Prostate gland (tissue), 2 donors: ENCODE measurements around the gene UBIAD1. TPM values are rescaled to one million over a fixed set of nuclear protein-coding genes. Genes with fewer than 3 reads are reported as not detected.
"Not testable (repeated sequence)": the region's sequence is repeated elsewhere in the genome, so short reads cannot be mapped to it uniquely, and the experiment has no call there.

Experiments used
- DNase-seq: peaks from one replicate; pipeline ENCODE4 v3.0.0-alpha.2; 2019; ENCODE audit warnings: low spot score
- H3K27ac ChIP-seq, 2 donors: fragments of 200-600 bp; sonication (generic); 2 replicates each; pipeline ENCODE4 v1.5.1; 2017 to 2019
- H3K27me3 ChIP-seq: fragments of 200-600 bp; sonication (generic); replicated peaks from 2 replicates; pipeline ENCODE4 v1.5.1; 2019; ENCODE audit not compliant: insufficient read depth
- H3K36me3 ChIP-seq, 2 donors: fragments of 200-600 bp; sonication (generic); 1 replicate in 1 of 2; 2 replicates in 1 of 2; pipeline versions ENCODE4 v1.5.1 to v1.8.1; 2017 to 2019
- H3K4me1 ChIP-seq: fragments of 200-600 bp; sonication (generic); replicated peaks from 2 replicates; pipeline ENCODE4 v1.5.1; 2019
- H3K4me3 ChIP-seq, 2 donors: fragments of 200-600 bp; sonication (generic); 2 replicates each; pipeline ENCODE4 v1.5.1; 2017 to 2019
- H3K9me3 ChIP-seq: fragments of 200-600 bp; sonication (generic); 2 replicates; pipeline ENCODE4 v1.5.1; 2017
- CTCF ChIP-seq, 4 experiments: fragments of 200-600 bp in 2 of 4; fragments of 450-650 bp in 2 of 4; sonication (generic) in 2 of 4; IDR thresholded peaks; 1 replicate in 3 of 4; 2 replicates in 1 of 4; pipeline ENCODE4 v1.5.1; 2016 to 2019; ENCODE audit warnings: antibody characterized with exemption in 4 of 4, mild to moderate bottlenecking in 2 of 4, moderate library complexity in 2 of 4
- POLR2A ChIP-seq: fragments of 450-650 bp; IDR thresholded peaks from one replicate; pipeline ENCODE4 v1.6.1; 2016; ENCODE audit warnings: antibody characterized with exemption, mild to moderate bottlenecking
- POLR2AphosphoS5 ChIP-seq: sonication (generic); formaldehyde crosslinking; IDR thresholded peaks from one replicate; pipeline ENCODE4 v1.6.1; 2017; ENCODE audit warnings: antibody characterized with exemption
- WGBS: methylation state at CpG from one replicate; pipeline ENCODE4 v1.1.5; 2018; 5-methylcytosine and 5-hydroxymethylcytosine counted together
- intact Hi-C: fragments of 100-400 bp; cut with DNase I; formaldehyde crosslinking; loops from one replicate; pipeline ENCODE4 v1.14.2; 2022
- total RNA-seq, 2 donors: library from RNA; depleted of rRNA; stranded (reverse); fragments of >200 nt; gene quantifications; one replicate each; pipeline ENCODE4 v1.1.0, GENCODE V29; 2016

The UBIAD1 gene
- total RNA-seq, 2 donors from 2014 or later = 22.7 to 23.2 TPM

DNA sequence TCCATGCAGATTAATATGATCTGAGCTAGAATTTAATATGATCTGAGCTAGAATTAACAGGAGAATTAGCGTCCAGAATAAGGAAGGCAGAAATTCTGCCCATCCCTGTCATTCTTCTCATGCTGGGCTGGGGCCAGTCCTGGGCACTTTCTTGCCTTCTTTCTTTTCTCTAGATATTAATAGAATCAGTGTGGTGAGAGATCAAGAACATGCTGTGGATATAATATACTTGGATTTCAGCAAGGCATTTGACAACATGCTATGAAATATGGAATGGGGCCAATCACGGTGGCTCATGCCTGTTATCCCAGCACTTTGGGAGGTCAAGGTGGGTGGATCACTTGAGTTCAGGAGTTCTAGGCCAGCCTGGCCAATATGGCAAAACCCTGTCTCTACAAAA is 18.1 kb downstream of the UBIAD1 start:
- TF ChIP-seq POLR2AphosphoS5 (no peak), CTCF (IDR thresholded peaks at IDR 0.05) (no peak), POLR2A (no peak)
- H3K36me3 ChIP-seq = no peaks in the 10 kb centered on the region

DNA sequence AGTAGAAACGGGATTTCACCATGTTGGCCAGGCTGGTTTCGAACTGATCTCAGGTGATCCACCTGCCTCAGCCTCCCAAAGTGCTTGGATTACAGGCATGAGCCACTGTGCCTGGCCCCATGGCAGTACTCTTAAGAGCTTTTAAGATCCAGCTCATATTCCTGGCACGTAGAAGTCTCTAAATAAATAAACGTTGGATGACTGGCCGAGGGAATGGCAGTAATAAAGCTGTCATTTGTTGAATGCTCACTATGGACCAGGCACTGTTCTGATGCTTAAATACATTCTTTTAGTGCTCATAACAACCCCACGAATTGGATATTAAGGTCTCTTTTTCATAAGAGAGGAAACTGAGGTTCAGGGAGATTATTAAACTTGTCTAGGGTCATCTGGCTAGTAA is 20.9 kb downstream of the UBIAD1 start:
- Histone ChIP-seq H3K36me3 (no peaks in the 10 kb centered on the region), H3K27me3 (no peaks in the 10 kb centered on the region), H3K9me3 (no peaks in the 10 kb centered on the region), H3K4me3 (no peak overlapping the region), H3K27ac (no peak overlapping the region), H3K4me1 (no peaks in the 10 kb centered on the region)
- TF ChIP-seq POLR2A = no peak
- TF ChIP-seq CTCF (IDR thresholded peaks at IDR 0.05) = no peak
- peak; percentile 33 for TF ChIP-seq POLR2AphosphoS5
- DNase-seq = no peak
- intact Hi-C loops = no loop called here
- WGBS = 44% methylated on average over 6 of the region's 6 CpGs

More for the DNA sequence above, 18.1 kb downstream of the UBIAD1 start:
- no peak overlapping the region for H3K27ac ChIP-seq
- WGBS = 78% methylated on average over 2 of the region's 2 CpGs
- intact Hi-C loops = no loop called here
- H3K9me3 ChIP-seq = no peaks in the 10 kb centered on the region
- no peak for DNase-seq
- H3K4me1 ChIP-seq = no peaks in the 10 kb centered on the region
- no peak overlapping the region for H3K4me3 ChIP-seq
- H3K27me3 ChIP-seq = no peaks in the 10 kb centered on the region

- TF ChIP-seq POLR2A (no peak), POLR2AphosphoS5 (no peak)
- H3K36me3 ChIP-seq = no peaks in the 10 kb centered on the region
- intact Hi-C loops = no loop called here
Observed at GRCh38 chr1:11294951-11295350, 22.0 kb downstream of the UBIAD1 start.

DNA sequence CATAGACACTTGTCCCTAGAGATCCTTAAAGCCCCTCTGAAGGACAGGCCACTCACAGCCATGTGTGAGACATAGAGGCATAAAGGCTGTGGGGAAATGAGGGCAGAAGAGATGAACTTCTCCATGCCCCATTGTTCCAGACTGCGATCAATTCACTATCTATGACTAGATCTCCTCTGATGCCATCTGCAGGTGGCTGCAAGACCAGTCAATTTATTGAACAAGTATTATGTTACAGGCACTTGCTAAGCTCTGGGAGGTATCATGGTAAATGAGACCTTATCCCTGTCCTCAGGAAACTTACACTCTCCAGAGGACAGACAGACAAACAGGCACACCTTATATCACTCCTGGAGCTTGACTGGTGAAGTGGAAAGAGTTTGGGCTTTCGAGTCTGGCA is 22.9 kb downstream of the UBIAD1 start:
- 97% methylated on average over 2 of the region's 2 CpGs for WGBS
- intact Hi-C loops = no loop called here
- Histone ChIP-seq H3K27ac (no peak overlapping the region), H3K4me1 (no peaks in the 10 kb centered on the region), H3K36me3 (no peaks in the 10 kb centered on the region), H3K27me3 (no peaks in the 10 kb centered on the region), H3K4me3 (no peak overlapping the region), H3K9me3 (no peaks in the 10 kb centered on the region)
- no peak for DNase-seq
- no peak for TF ChIP-seq POLR2A
- no peak for TF ChIP-seq CTCF (IDR thresholded peaks at IDR 0.05)
- TF ChIP-seq POLR2AphosphoS5 = no peak

More at GRCh38 chr1:11294951-11295350, 22.0 kb downstream of the UBIAD1 start:
- Histone ChIP-seq H3K27ac (no peak overlapping the region), H3K9me3 (no peaks in the 10 kb centered on the region), H3K4me3 (no peak overlapping the region), H3K27me3 (no peaks in the 10 kb centered on the region), H3K4me1 (no peaks in the 10 kb centered on the region)
- WGBS = 86% methylated on average over 8 of the region's 8 CpGs
- no peak for DNase-seq

DNA sequence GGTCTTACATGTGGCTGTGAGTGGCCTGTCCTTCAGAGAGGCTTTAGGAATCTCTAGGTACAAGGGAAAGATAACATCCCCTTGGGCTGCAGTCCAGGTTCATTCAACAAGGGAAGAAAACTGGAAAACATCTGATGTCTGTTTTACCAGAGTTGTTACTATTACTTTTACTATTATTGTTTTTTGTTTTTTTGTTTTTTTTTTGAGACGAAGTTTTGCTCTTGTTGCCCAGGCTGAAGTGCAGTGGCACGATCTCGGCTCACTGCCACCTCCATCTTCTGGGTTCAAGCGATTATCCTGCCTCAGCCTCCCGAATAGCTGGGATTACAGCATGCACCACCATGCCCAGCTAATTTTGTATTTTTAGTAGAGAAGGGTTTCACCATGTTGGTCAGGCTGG is 24.8 kb downstream of the UBIAD1 start:
- WGBS = 97% methylated on average over 5 of the region's 5 CpGs

GRCh38 chr1:11298390-11299224 is 25.6 kb downstream of the UBIAD1 start:
- DNase-seq = no peak
- no peaks in the 10 kb centered on the region for H3K27me3 ChIP-seq
- H3K9me3 ChIP-seq = no peaks in the 10 kb centered on the region
- intact Hi-C loops = no loop called here
- TF ChIP-seq POLR2AphosphoS5 (no peak), CTCF (IDR thresholded peaks at IDR 0.05) (no peak), POLR2A (no peak)
- no peak overlapping the region for H3K27ac ChIP-seq
- no peaks in the 10 kb centered on the region for H3K4me1 ChIP-seq
- H3K36me3 ChIP-seq = no peaks in the 10 kb centered on the region
- WGBS = 86% methylated on average over 12 of the region's 12 CpGs
- H3K4me3 ChIP-seq = no peak overlapping the region

More for the DNA sequence above, 24.8 kb downstream of the UBIAD1 start:
- H3K4me3 ChIP-seq, H3K36me3 ChIP-seq, H3K27me3 ChIP-seq, H3K27ac ChIP-seq, H3K4me1 ChIP-seq, DNase-seq, H3K9me3 ChIP-seq, intact Hi-C loops: not testable (repeated sequence)
